Measurements from ENCODE around the gene RCHY1. TPM values are rescaled to one million over a fixed set of nuclear protein-coding genes. Genes with fewer than 3 reads are reported as not detected.
"Not testable (repeated sequence)": the region's sequence is repeated elsewhere in the genome, so short reads cannot be mapped to it uniquely, and the experiment has no call there.

Gene RCHY1
- total RNA-seq, 1 donor from 2014 or later = 35.3 TPM

DNA sequence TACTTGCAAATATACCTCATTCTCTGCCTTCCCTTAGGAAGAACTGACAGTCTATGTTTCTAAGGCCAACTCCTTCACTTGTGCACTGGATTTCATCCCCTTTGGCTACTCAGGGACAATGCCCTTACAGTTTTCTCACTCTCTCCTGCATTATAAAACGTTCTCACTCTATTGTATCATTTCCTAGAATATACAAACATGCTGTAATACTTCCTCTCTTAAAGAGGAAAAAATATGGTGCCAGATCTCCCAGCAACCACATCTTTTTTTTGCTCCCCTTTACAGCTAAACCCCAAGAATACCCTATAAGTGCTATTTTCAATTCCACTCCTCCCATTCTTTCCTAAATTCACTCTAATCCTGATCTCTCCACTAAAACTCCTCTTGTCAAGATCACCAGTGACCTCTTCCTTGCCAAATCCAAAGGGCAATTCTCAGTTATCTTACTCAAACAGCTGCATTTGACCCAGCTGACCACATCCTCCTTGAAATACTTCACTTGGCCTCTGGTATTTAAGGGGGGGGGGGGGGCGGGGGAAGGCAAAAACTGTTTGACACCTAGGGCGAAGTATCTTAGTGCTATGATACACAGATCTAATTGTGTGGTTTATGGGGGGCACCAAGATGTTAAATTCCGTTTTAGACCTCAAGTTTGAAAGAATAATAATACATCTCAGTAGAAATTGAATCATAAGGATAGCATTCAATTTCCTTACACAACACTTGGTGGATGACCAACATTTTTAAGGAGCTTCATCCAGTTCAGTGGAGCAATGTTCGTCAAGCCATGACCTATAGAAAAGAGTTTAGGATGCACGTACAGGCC lies 1.6 kb downstream of the RCHY1 start:
- no peaks in the 10 kb centered on the region for H3K9me3 ChIP-seq (ENCODE audit: insufficient read depth, low read depth, low read length)
- TF ChIP-seq, protein P1, sequence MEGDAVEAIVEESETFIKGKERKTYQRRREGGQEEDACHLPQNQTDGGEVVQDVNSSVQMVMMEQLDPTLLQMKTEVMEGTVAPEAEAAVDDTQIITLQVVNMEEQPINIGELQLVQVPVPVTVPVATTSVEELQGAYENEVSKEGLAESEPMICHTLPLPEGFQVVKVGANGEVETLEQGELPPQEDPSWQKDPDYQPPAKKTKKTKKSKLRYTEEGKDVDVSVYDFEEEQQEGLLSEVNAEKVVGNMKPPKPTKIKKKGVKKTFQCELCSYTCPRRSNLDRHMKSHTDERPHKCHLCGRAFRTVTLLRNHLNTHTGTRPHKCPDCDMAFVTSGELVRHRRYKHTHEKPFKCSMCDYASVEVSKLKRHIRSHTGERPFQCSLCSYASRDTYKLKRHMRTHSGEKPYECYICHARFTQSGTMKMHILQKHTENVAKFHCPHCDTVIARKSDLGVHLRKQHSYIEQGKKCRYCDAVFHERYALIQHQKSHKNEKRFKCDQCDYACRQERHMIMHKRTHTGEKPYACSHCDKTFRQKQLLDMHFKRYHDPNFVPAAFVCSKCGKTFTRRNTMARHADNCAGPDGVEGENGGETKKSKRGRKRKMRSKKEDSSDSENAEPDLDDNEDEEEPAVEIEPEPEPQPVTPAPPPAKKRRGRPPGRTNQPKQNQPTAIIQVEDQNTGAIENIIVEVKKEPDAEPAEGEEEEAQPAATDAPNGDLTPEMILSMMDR (IDR thresholded peaks at IDR 0.05; ENCODE audit: insufficient read depth, low read depth, low read length) = no peak
- TF ChIP-seq EZH2 (IDR thresholded peaks at IDR 0.05; ENCODE audit: insufficient read depth, low read length) = no peak
- H3K36me3 Mint-ChIP-seq (ENCODE audit: low read depth, unreplicated experiment) = no peaks in the 10 kb centered on the region
- peak overlapping the region; percentile 90 for H3K9ac ChIP-seq (ENCODE audit: low read length)
- H4K20me1 ChIP-seq (ENCODE audit: insufficient read depth, low read length) = peaks cover 33% of the 10 kb centered on the region
- no peaks in the 10 kb centered on the region for H3K9me3 Mint-ChIP-seq (ENCODE audit: unreplicated experiment)
- H3K4me1 ChIP-seq (ENCODE audit: insufficient read depth, low read length) = peaks cover 21% of the 10 kb centered on the region
- DNase-seq (ENCODE audit: low read depth) (peak; percentile 81), FAIRE-seq (no peak)
- peak overlapping the region; percentile 96 for H3K27ac Mint-ChIP-seq (ENCODE audit: unreplicated experiment)
- H3K79me2 ChIP-seq (ENCODE audit: insufficient read depth, low read length) = peaks cover 75% of the 10 kb centered on the region
- H3K4me1 Mint-ChIP-seq (ENCODE audit: low read depth, unreplicated experiment) = peaks cover 25% of the 10 kb centered on the region
- H3K27ac ChIP-seq (ENCODE audit: low read depth, low read length) = peak overlapping the region; percentile 93
- H3K27me3 ChIP-seq (ENCODE audit: insufficient read depth, low read length) = no peaks in the 10 kb centered on the region
- H3K4me3 Mint-ChIP-seq (ENCODE audit: unreplicated experiment) = no peak overlapping the region
- peak overlapping the region; percentile 91 for H3K4me3 ChIP-seq (ENCODE audit: insufficient read depth, low read depth, low read length)
- no peak overlapping the region for H2AFZ ChIP-seq (ENCODE audit: low read depth, low read length)
- H3K27me3 Mint-ChIP-seq (ENCODE audit: low read depth, unreplicated experiment) = no peaks in the 10 kb centered on the region
- peak overlapping the region; percentile 91 for H3K4me2 ChIP-seq (ENCODE audit: low read length)
- H3K36me3 ChIP-seq (ENCODE audit: insufficient read depth, low read length) = peaks cover 3% of the 10 kb centered on the region

DNA sequence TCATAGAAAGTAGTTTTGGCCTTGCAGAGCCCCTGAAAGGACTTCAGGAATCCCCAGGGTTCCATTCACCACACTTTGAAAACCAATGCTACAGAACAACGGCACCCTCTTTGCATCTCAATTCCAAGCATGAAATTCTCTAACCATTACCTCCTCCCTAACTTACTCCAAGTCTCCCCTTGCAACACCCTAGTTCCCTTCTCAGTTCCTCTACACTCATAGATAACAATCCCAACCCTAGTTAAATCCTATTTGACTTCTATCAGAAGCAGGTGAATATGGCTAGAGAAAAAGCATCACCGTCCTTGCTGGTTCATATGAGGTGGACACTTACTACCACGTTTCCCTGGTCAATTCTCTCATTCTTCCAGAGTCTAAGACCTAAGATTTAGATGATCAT lies 2.4 kb downstream of the RCHY1 start:
- Mint-ChIP-seq H3K27ac (ENCODE audit: unreplicated experiment) (no peak overlapping the region), H3K9me3 (ENCODE audit: unreplicated experiment) (no peaks in the 10 kb centered on the region), H3K36me3 (ENCODE audit: low read depth, unreplicated experiment) (no peaks in the 10 kb centered on the region), H3K27me3 (ENCODE audit: low read depth, unreplicated experiment) (no peaks in the 10 kb centered on the region), H3K4me3 (ENCODE audit: unreplicated experiment) (no peak overlapping the region), H3K4me1 (ENCODE audit: low read depth, unreplicated experiment) (peaks cover 25% of the 10 kb centered on the region)
- Histone ChIP-seq H3K4me1 (ENCODE audit: insufficient read depth, low read length) (peaks cover 21% of the 10 kb centered on the region), H3K9me3 (ENCODE audit: insufficient read depth, low read depth, low read length) (no peaks in the 10 kb centered on the region), H3K4me2 (ENCODE audit: low read length) (peak overlapping the region; percentile 91), H3K79me2 (ENCODE audit: insufficient read depth, low read length) (peaks cover 83% of the 10 kb centered on the region), H4K20me1 (ENCODE audit: insufficient read depth, low read length) (peaks cover 33% of the 10 kb centered on the region), H3K4me3 (ENCODE audit: insufficient read depth, low read depth, low read length) (peak overlapping the region; percentile 41), H2AFZ (ENCODE audit: low read depth, low read length) (no peak overlapping the region), H3K36me3 (ENCODE audit: insufficient read depth, low read length) (no peaks in the 10 kb centered on the region), H3K27me3 (ENCODE audit: insufficient read depth, low read length) (no peaks in the 10 kb centered on the region), H3K27ac (ENCODE audit: low read depth, low read length) (no peak overlapping the region), H3K9ac (ENCODE audit: low read length) (no peak overlapping the region)
- FAIRE-seq (no peak), DNase-seq (ENCODE audit: low read depth) (no peak)
- no peak for TF ChIP-seq EZH2 (IDR thresholded peaks at IDR 0.05; ENCODE audit: insufficient read depth, low read length)
- TF ChIP-seq, protein P1 (IDR thresholded peaks at IDR 0.05; ENCODE audit: insufficient read depth, low read depth, low read length) = no peak

DNA sequence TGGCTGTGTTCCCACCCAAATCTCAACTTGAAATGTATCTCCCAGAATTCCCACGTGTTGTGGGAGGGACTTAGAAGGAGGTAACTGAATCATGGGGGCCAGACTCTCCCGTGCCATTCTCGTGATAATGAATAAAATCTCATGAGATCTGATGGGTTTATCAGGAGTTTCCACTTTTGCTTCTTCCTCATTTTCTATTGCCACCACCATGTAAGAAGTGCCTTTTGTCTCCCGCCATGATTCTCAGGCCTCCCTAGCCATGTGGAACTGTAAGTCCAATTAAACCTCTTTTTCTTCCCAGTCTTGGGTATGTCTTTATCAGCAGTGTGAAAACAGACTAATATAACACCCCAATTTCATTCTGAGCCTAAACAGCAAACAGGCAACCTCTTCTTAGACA lies 4.6 kb downstream of the RCHY1 start:
- not testable (repeated sequence) for H3K36me3 ChIP-seq (ENCODE audit: insufficient read depth, low read length); H3K9me3 ChIP-seq (ENCODE audit: insufficient read depth, low read depth, low read length); H3K9ac ChIP-seq (ENCODE audit: low read length); H3K27me3 ChIP-seq (ENCODE audit: insufficient read depth, low read length); DNase-seq (ENCODE audit: low read depth); H3K9me3 Mint-ChIP-seq (ENCODE audit: unreplicated experiment); H3K27ac Mint-ChIP-seq (ENCODE audit: unreplicated experiment); H3K36me3 Mint-ChIP-seq (ENCODE audit: low read depth, unreplicated experiment); H3K27me3 Mint-ChIP-seq (ENCODE audit: low read depth, unreplicated experiment); H3K4me3 ChIP-seq (ENCODE audit: insufficient read depth, low read depth, low read length); H3K4me2 ChIP-seq (ENCODE audit: low read length); H3K27ac ChIP-seq (ENCODE audit: low read depth, low read length); FAIRE-seq; H3K4me3 Mint-ChIP-seq (ENCODE audit: unreplicated experiment); H2AFZ ChIP-seq (ENCODE audit: low read depth, low read length)
- H3K4me1 Mint-ChIP-seq (ENCODE audit: low read depth, unreplicated experiment) = peaks cover 18% of the 10 kb centered on the region
- Histone ChIP-seq H4K20me1 (ENCODE audit: insufficient read depth, low read length) (peaks cover 37% of the 10 kb centered on the region), H3K4me1 (ENCODE audit: insufficient read depth, low read length) (peaks cover 15% of the 10 kb centered on the region), H3K79me2 (ENCODE audit: insufficient read depth, low read length) (peaks cover 73% of the 10 kb centered on the region)
